ENCODE results near the gene PCDH7. TPM values are rescaled to one million over a fixed set of nuclear protein-coding genes. Genes with fewer than 3 reads are reported as not detected.

PCDH7 gene
- total RNA-seq, 2 experiments from 2014 or later = not detected

GRCh38 chr4:30727409-30727808, 7.2 kb downstream of the PCDH7 start:
- DNase-seq (no peak), ATAC-seq (no peak)
- Mint-ChIP-seq H3K36me3 (ENCODE audit: low read depth) (peaks cover 2% of the 10 kb centered on the region), H3K27me3 (peaks cover 20% of the 10 kb centered on the region), H3K9me3 (no peaks in the 10 kb centered on the region), H3K4me1 (ENCODE audit: low read depth) (no peaks in the 10 kb centered on the region), H3K27ac (no peak overlapping the region), H3K4me3 (no peak overlapping the region)
- ChIA-PET CTCF (no interaction called here), POLR2A (no interaction called here)
- intact Hi-C loops (cut with micrococcal nuclease) = no loop called here
- no peak for TF ChIP-seq CTCF (IDR thresholded peaks at IDR 0.05)

- H3K27me3 Mint-ChIP-seq = peaks cover 11% of the 10 kb centered on the region
- H3K27ac Mint-ChIP-seq = no peak overlapping the region
- ChIA-PET CTCF (no interaction called here), POLR2A (no interaction called here)
- ATAC-seq (no peak), DNase-seq (no peak)
- H3K9me3 Mint-ChIP-seq = no peaks in the 10 kb centered on the region
- peaks cover under 1% of the 10 kb centered on the region for H3K36me3 Mint-ChIP-seq (ENCODE audit: low read depth)
- intact Hi-C loops (cut with micrococcal nuclease) = no loop called here
- TF ChIP-seq CTCF (IDR thresholded peaks at IDR 0.05) = no peak
- no peaks in the 10 kb centered on the region for H3K4me1 Mint-ChIP-seq (ENCODE audit: low read depth)
- H3K4me3 Mint-ChIP-seq = no peak overlapping the region
Measured at GRCh38 chr4:30728311-30728710, 8.1 kb downstream of the PCDH7 start.

- ATAC-seq (no peak), DNase-seq (no peak)
- H3K4me1 Mint-ChIP-seq (ENCODE audit: low read depth) = no peaks in the 10 kb centered on the region
- no peaks in the 10 kb centered on the region for H3K36me3 Mint-ChIP-seq (ENCODE audit: low read depth)
- H3K4me3 Mint-ChIP-seq = no peak overlapping the region
- no peak overlapping the region for H3K27ac Mint-ChIP-seq
- H3K27me3 Mint-ChIP-seq = no peaks in the 10 kb centered on the region
- ChIA-PET POLR2A (no interaction called here), CTCF (no interaction called here)
- no peak for TF ChIP-seq CTCF (IDR thresholded peaks at IDR 0.05)
- intact Hi-C loops (cut with micrococcal nuclease) = no loop called here
- no peaks in the 10 kb centered on the region for H3K9me3 Mint-ChIP-seq
Measured at GRCh38 chr4:30743897-30744296, 23.7 kb downstream of the PCDH7 start.

GRCh38 chr4:30744386-30744785, 24.2 kb downstream of the PCDH7 start:
- no peak for DNase-seq
- no peak for ATAC-seq
- ChIA-PET POLR2A (no interaction called here), CTCF (no interaction called here)
- Mint-ChIP-seq H3K27me3 (no peaks in the 10 kb centered on the region), H3K9me3 (no peaks in the 10 kb centered on the region), H3K27ac (no peak overlapping the region), H3K36me3 (ENCODE audit: low read depth) (no peaks in the 10 kb centered on the region), H3K4me1 (ENCODE audit: low read depth) (no peaks in the 10 kb centered on the region), H3K4me3 (no peak overlapping the region)
- intact Hi-C loops (cut with micrococcal nuclease) = no loop called here
- TF ChIP-seq CTCF (IDR thresholded peaks at IDR 0.05) = no peak

- intact Hi-C loops (cut with micrococcal nuclease) = no loop called here
- ATAC-seq = no peak
- CTCF ChIA-PET = no interaction called here
- H3K36me3 Mint-ChIP-seq (ENCODE audit: low read depth) = no peaks in the 10 kb centered on the region
- no peak for TF ChIP-seq CTCF (IDR thresholded peaks at IDR 0.05)
- no peak overlapping the region for H3K4me3 Mint-ChIP-seq
- no peaks in the 10 kb centered on the region for H3K9me3 Mint-ChIP-seq
- H3K27ac Mint-ChIP-seq = no peak overlapping the region
- DNase-seq = no peak
- no peaks in the 10 kb centered on the region for H3K27me3 Mint-ChIP-seq
- H3K4me1 Mint-ChIP-seq (ENCODE audit: low read depth) = no peaks in the 10 kb centered on the region
- POLR2A ChIA-PET = no interaction called here
Measured at GRCh38 chr4:30744957-30745640, 24.9 kb downstream of the PCDH7 start.

All from activated CD8-positive, alpha-beta T cell treated with anti-CD3 and anti-CD28 coated beads for 36 hours (primary cell).